Kidney (tissue), 14 donors: ENCODE results near the gene CTTNBP2NL. TPM values are rescaled to one million over a fixed set of nuclear protein-coding genes. Genes with fewer than 3 reads are reported as not detected.
"Not testable (repeated sequence)": the region's sequence is repeated elsewhere in the genome, so short reads cannot be mapped to it uniquely, and the experiment has no call there.

Experiments used
- DNase-seq, 5 donors: peaks; one replicate each; pipeline ENCODE4 v3.0.0-alpha.2; 2013 to 2020
- FAIRE-seq: peaks from 2 replicates; lab custom pipeline; 2012; peaks lifted over from hg19 to GRCh38; lab: Jason Lieb, UNC
- H3K27ac ChIP-seq, 2 donors: one replicate each; pipeline ENCODE4 v1.7.0; 2013; ENCODE audit warnings: low read depth in 2 of 2, low read length in 2 of 2, inconsistent platforms in 1 of 2
- H3K27me3 ChIP-seq: one replicate; pipeline ENCODE4 v1.7.1; 2013; ENCODE audit warnings: low read length, inconsistent platforms; ENCODE audit not compliant: control insufficient read depth, insufficient read depth
- H3K36me3 ChIP-seq, 3 donors: one replicate each; pipeline versions ENCODE4 v1.7.0 to v1.7.1; 2013; ENCODE audit warnings: low read length in 3 of 3, control low read depth in 1 of 3, inconsistent platforms in 1 of 3; ENCODE audit not compliant: insufficient read depth in 3 of 3, control insufficient read depth in 2 of 3
- H3K4me1 ChIP-seq, 3 donors: one replicate each; pipeline versions ENCODE4 v1.7.0 to v1.7.1; 2013; ENCODE audit warnings: low read length in 3 of 3, inconsistent platforms in 1 of 3, low read depth in 1 of 3; ENCODE audit not compliant: control insufficient read depth in 2 of 3, insufficient read depth in 2 of 3
- H3K4me3 ChIP-seq, 3 donors: one replicate each; pipeline versions ENCODE4 v1.7.0 to v1.8.1; 2013; ENCODE audit warnings: low read length in 3 of 3, control low read depth in 1 of 3, inconsistent platforms in 1 of 3
- H3K9ac ChIP-seq, 3 donors: one replicate each; pipeline versions ENCODE4 v1.7.0 to v1.7.1; 2013; ENCODE audit warnings: low read length in 3 of 3, control low read depth in 1 of 3, inconsistent platforms in 1 of 3
- H3K9me3 ChIP-seq, 3 donors: one replicate each; pipeline versions ENCODE4 v1.7.0 to v1.7.1; 2013; ENCODE audit warnings: low read length in 3 of 3, control low read depth in 1 of 3, inconsistent platforms in 1 of 3; ENCODE audit not compliant: control insufficient read depth in 2 of 3, insufficient read depth in 1 of 3
- CTCF ChIP-seq: IDR thresholded peaks from 3 replicates; pipeline ENCODE4 v1.5.1; 2012; ENCODE audit warnings: mild to moderate bottlenecking, moderate library complexity, borderline replicate concordance; ENCODE audit not compliant: insufficient read depth; ENCODE audit errors: extremely low read depth
- intact Hi-C: fragments of 100-400 bp; cut with DNase I; formaldehyde crosslinking; loops from one replicate; pipeline ENCODE4 v1.11.1; 2022
- polyA plus RNA-seq: library from polyadenylated mRNA; stranded (reverse); fragments of 350-450 nt; fragmentation: Illumina TruSeq; extraction: RNeasy Lipid Tissue Mini Kit (QIAGEN cat#74804); gene quantifications from one replicate; pipeline ENCODE4 v1.2.3, GENCODE V29; 2014; ENCODE audit warnings: low read depth, low replicate concordance; ENCODE audit not compliant: insufficient read depth
- total RNA-seq: library from RNA; stranded (reverse); fragmentation: NEBNext Ultra II Directional; extraction: Animal tissue kit (Norgen Biotek cat#: 25700); gene quantifications from one replicate; pipeline ENCODE4 v1.2.1, GENCODE V29; 2021
- donor health status: control.
- donor health status: control.
- donor health status: control.
- donor health status: control.
- donor health status: control.
- donor health status: DM: yes; HTN: yes; CAD: no.
- donor health status: Normal renal cell carcinoma (clear cell type).

Gene CTTNBP2NL
- total and polyA plus RNA-seq, 2 donors from 2014 or later, result 6.7 to 65.4 TPM

GRCh38 chr1:112389689-112390088 lies 6.3 kb upstream of the CTTNBP2NL start:
- peaks cover 0 to 13% (median 0%) of the 10 kb centered on the region in 3 donors for H3K4me1 ChIP-seq
- H3K9me3 ChIP-seq, result no peaks in the 10 kb centered on the region
- no peak overlapping the region for H3K9ac ChIP-seq
- H3K27me3 ChIP-seq, result no peaks in the 10 kb centered on the region
- no peaks in the 10 kb centered on the region for H3K36me3 ChIP-seq
- DNase-seq (no peak), FAIRE-seq (no peak)
- intact Hi-C loops, result loop anchor here (10.0 kb wide), 1 partner anchor 85 kb away; no protein-coding TSS in a partner anchor
- no peak overlapping the region for H3K4me3 ChIP-seq
- no peak overlapping the region for H3K27ac ChIP-seq
- TF ChIP-seq CTCF, result no peak

- DNase-seq, FAIRE-seq, H3K27ac ChIP-seq, H3K36me3 ChIP-seq, H3K27me3 ChIP-seq, H3K9me3 ChIP-seq, intact Hi-C loops: not testable (repeated sequence)
- Histone ChIP-seq H3K9ac (peak overlapping the region in 1 of 3 donors; percentile 49), H3K4me1 (peaks cover 0 to 17% (median 0%) of the 10 kb centered on the region in 3 donors), H3K4me3 (peak overlapping the region in 2 of 3 donors; percentile 13 to 63)
Measured at GRCh38 chr1:112390335-112390734, 5.7 kb upstream of the CTTNBP2NL start.

- no peaks in the 10 kb centered on the region for H3K9me3 ChIP-seq
- H3K4me1 ChIP-seq, result peaks cover 0 to 20% (median 0%) of the 10 kb centered on the region in 3 donors
- peak overlapping the region; percentile 45 to 77 (median 63) for H3K4me3 ChIP-seq
- intact Hi-C loops, result no loop called here
- no peaks in the 10 kb centered on the region for H3K27me3 ChIP-seq
- peak; percentile 92 for TF ChIP-seq CTCF
- peak overlapping the region in 1 of 2 donors; percentile 63 for H3K27ac ChIP-seq
- no peaks in the 10 kb centered on the region for H3K36me3 ChIP-seq
- DNase-seq, result peak; percentile 91 to 97 (median 93)
- peak overlapping the region; percentile 5 to 76 (median 49) for H3K9ac ChIP-seq
- FAIRE-seq, result no peak
Measured at GRCh38 chr1:112390775-112391602, 5.0 kb upstream of the CTTNBP2NL start.

GRCh38 chr1:112391603-112391940 lies 4.4 kb upstream of the CTTNBP2NL start:
- FAIRE-seq (no peak), DNase-seq (no peak)
- H3K4me1 ChIP-seq, result peaks cover 0 to 20% (median 0%) of the 10 kb centered on the region in 3 donors
- H3K27me3 ChIP-seq, result no peaks in the 10 kb centered on the region
- intact Hi-C loops, result no loop called here
- no peak for TF ChIP-seq CTCF
- peak overlapping the region in 1 of 3 donors; percentile 76 for H3K9ac ChIP-seq
- peak overlapping the region in 1 of 3 donors; percentile 63 for H3K4me3 ChIP-seq
- no peak overlapping the region for H3K27ac ChIP-seq
- H3K36me3 ChIP-seq, result no peaks in the 10 kb centered on the region
- no peaks in the 10 kb centered on the region for H3K9me3 ChIP-seq
